ENCODE data around the gene CACNA1A.

- TF ChIP-seq PRDM10 (CRISPR knock-in tag; IDR thresholded peaks at IDR 0.05; ENCODE audit: low read depth), result no peak
- no peak for TF ChIP-seq EZH2 (conservative IDR thresholded peaks at IDR 0.05; ENCODE audit: low read depth, low read length)
- no peak for TF ChIP-seq ZFYVE20 (CRISPR knock-in tag; IDR thresholded peaks at IDR 0.05; ENCODE audit: borderline replicate concordance, low read depth)
- no peak for TF ChIP-seq CTCF (CRISPR knock-in tag; IDR thresholded peaks at IDR 0.05)
- no peak for TF ChIP-seq THRA (CRISPR knock-in tag; IDR thresholded peaks at IDR 0.05; ENCODE audit: borderline replicate concordance)
- TF ChIP-seq MXD4 (CRISPR knock-in tag; IDR thresholded peaks at IDR 0.05), result no peak
- no peak for TF ChIP-seq KDM1A (CRISPR knock-in tag; IDR thresholded peaks at IDR 0.05)
- no peak for TF ChIP-seq HIVEP1 (CRISPR knock-in tag; IDR thresholded peaks at IDR 0.05)
- no peak for TF ChIP-seq ZNF33B (CRISPR knock-in tag; IDR thresholded peaks at IDR 0.05)
- TF ChIP-seq SP1 (IDR thresholded peaks at IDR 0.05), result no peak
- no peak for TF ChIP-seq SP1 (CRISPR knock-in tag; IDR thresholded peaks at IDR 0.05)
- TF ChIP-seq ZNF766 (CRISPR knock-in tag; IDR thresholded peaks at IDR 0.05; ENCODE audit: borderline replicate concordance), result no peak
Measured at GRCh38 chr19:13269348-13269747, 236.9 kb downstream of the CACNA1A start.

Data from HepG2 (cell line).